ENCODE measurements around the gene FGF19. TPM values are rescaled to one million over a fixed set of nuclear protein-coding genes. Genes with fewer than 3 reads are reported as not detected.

FGF19 gene
- total RNA-seq, 3 donors from 2014 or later (not counting 1 experiment from before 2014, with no cell fraction given): not detected

GRCh38 chr11:69650832-69651344 is 52.9 kb downstream of the FGF19 start:
- Mint-ChIP-seq H3K27ac (no peak overlapping the region), H3K4me3 (no peak overlapping the region), H3K36me3 (no peaks in the 10 kb centered on the region), H3K27me3 (ENCODE audit: low read depth in 2 of 2) (no peaks in the 10 kb centered on the region), H3K9me3 (no peaks in the 10 kb centered on the region), H3K4me1 (no peaks in the 10 kb centered on the region)
- peaks cover 3% of the 10 kb centered on the region for H3K4me1 ChIP-seq (ENCODE audit: control insufficient read depth, insufficient read depth, low read length)
- no peak overlapping the region for H3K4me3 ChIP-seq (ENCODE audit: low read length)
- ATAC-seq (no peak), DNase-seq (no peak)
- no peak for TF ChIP-seq CTCF (IDR thresholded peaks at IDR 0.05)
- intact Hi-C loops (cut with micrococcal nuclease): no loop called here
- no peaks in the 10 kb centered on the region for H3K27me3 ChIP-seq (ENCODE audit: control insufficient read depth, insufficient read depth, low read length)
- no peak overlapping the region for H3K27ac ChIP-seq (ENCODE audit: low read length)
- H3K36me3 ChIP-seq (ENCODE audit: control insufficient read depth, insufficient read depth, low read length): no peaks in the 10 kb centered on the region
- WGBS (ENCODE audit: insufficient coverage): 95% methylated on average over 23 of the region's 23 CpGs
- H3K9me3 ChIP-seq (ENCODE audit: control insufficient read depth, insufficient read depth, low read length): no peaks in the 10 kb centered on the region

GRCh38 chr11:69650081-69650831 is 53.6 kb downstream of the FGF19 start:
- DNase-seq: no peak
- H3K27ac ChIP-seq (ENCODE audit: low read length): no peak overlapping the region
- WGBS (ENCODE audit: insufficient coverage): 75% methylated on average over 24 of the region's 24 CpGs
- no peak for TF ChIP-seq CTCF (IDR thresholded peaks at IDR 0.05)
- no peak overlapping the region for H3K4me3 ChIP-seq (ENCODE audit: low read length)
- Mint-ChIP-seq H3K9me3 (no peaks in the 10 kb centered on the region), H3K27ac (no peak overlapping the region), H3K4me3 (no peak overlapping the region), H3K27me3 (ENCODE audit: low read depth in 2 of 2) (no peaks in the 10 kb centered on the region), H3K36me3 (no peaks in the 10 kb centered on the region), H3K4me1 (no peaks in the 10 kb centered on the region)
- H3K36me3 ChIP-seq (ENCODE audit: control insufficient read depth, insufficient read depth, low read length): no peaks in the 10 kb centered on the region
- ATAC-seq: no peak
- no peaks in the 10 kb centered on the region for H3K9me3 ChIP-seq (ENCODE audit: control insufficient read depth, insufficient read depth, low read length)
- peaks cover 3% of the 10 kb centered on the region for H3K4me1 ChIP-seq (ENCODE audit: control insufficient read depth, insufficient read depth, low read length)
- no peaks in the 10 kb centered on the region for H3K27me3 ChIP-seq (ENCODE audit: control insufficient read depth, insufficient read depth, low read length)
- intact Hi-C loops (cut with micrococcal nuclease): no loop called here

GRCh38 chr11:69649576-69649900 is 54.3 kb downstream of the FGF19 start:
- Histone ChIP-seq H3K36me3 (ENCODE audit: control insufficient read depth, insufficient read depth, low read length) (no peaks in the 10 kb centered on the region), H3K9me3 (ENCODE audit: control insufficient read depth, insufficient read depth, low read length) (no peaks in the 10 kb centered on the region), H3K27me3 (ENCODE audit: control insufficient read depth, insufficient read depth, low read length) (no peaks in the 10 kb centered on the region), H3K4me3 (ENCODE audit: low read length) (no peak overlapping the region), H3K4me1 (ENCODE audit: control insufficient read depth, insufficient read depth, low read length) (peaks cover 3% of the 10 kb centered on the region), H3K27ac (ENCODE audit: low read length) (no peak overlapping the region)
- DNase-seq (no peak), ATAC-seq (no peak)
- Mint-ChIP-seq H3K4me3 (no peak overlapping the region), H3K9me3 (no peaks in the 10 kb centered on the region), H3K36me3 (no peaks in the 10 kb centered on the region), H3K4me1 (no peaks in the 10 kb centered on the region), H3K27ac (no peak overlapping the region), H3K27me3 (ENCODE audit: low read depth in 2 of 2) (no peaks in the 10 kb centered on the region)
- intact Hi-C loops (cut with micrococcal nuclease): no loop called here
- no peak for TF ChIP-seq CTCF (IDR thresholded peaks at IDR 0.05)
- WGBS (ENCODE audit: insufficient coverage): 97% methylated on average over 10 of the region's 10 CpGs
